ENCODE data around the gene RYR3. TPM values are rescaled to one million over a fixed set of nuclear protein-coding genes. Genes with fewer than 3 reads are reported as not detected.

The RYR3 gene
- total RNA-seq: 0.61 TPM
- long read RNA-seq: 0 reads

DNA sequence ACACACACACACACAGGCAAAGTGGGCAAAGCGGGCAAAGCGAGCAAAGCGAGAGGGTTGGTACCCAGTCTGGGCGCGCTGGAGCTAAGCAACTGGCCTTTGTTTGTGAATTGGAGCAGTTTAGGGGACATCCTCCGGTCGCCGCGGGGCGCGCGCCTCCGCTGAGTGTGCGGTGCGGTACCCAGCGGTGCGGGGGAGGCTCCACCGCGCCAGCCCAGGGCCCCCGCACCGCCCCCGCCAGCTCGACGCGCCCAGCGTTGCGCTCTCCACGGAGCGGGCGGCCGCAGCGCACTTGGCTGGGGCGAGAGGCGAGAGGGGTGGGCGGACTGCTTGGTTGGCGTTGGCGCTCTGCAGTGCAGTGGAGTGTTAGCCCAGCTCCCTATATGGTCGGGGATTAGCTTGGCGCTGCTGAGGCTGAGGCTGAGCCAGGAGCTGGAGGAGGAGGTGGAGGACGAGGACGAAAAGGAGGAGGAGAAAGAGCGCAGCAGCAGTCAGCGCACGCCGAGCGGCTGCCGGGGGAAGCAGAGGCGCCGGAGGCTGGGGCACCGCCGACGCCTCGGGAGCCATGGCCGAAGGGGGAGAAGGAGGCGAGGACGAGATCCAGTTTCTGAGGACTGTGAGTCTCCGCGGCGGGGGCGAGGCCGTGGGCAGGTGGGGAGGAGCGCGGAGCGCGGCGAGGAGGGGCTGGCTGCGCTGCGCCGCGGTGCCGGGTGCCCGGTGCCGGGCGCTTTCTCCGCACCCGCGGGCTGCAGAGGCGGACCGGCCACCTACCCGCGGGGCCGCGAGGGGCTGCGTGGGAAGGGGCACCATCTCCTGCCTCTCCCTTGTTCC lies at the start of gene RYR3:
Gene RYR3, plus strand, starts transcription at position 487 of the 831 bp plus-strand sequence. Its CDS starts 79 bp downstream, at position 566.
- H3K27me3 ChIP-seq: peaks cover 22% of the 10 kb centered on the region
- H3K9me3 ChIP-seq: no peaks in the 10 kb centered on the region
- no peak for DNase-seq
- no peaks in the 10 kb centered on the region for H3K36me3 ChIP-seq
- no peak within 1 kb of the TSS for H3K27ac ChIP-seq
- TF ChIP-seq CTCF (IDR thresholded peaks at IDR 0.05): no peak
- H3K4me1 ChIP-seq: no peaks in the 10 kb centered on the region
- intact Hi-C loops (cut with DNase I): no loop called here
- peak; percentile 16 for ATAC-seq
- H3K4me3 ChIP-seq: peak within 1 kb of the TSS; percentile 25

GRCh38 chr15:33262306-33262705 lies 48.5 kb upstream of the RYR3 start:
- no peak overlapping the region for H3K4me3 ChIP-seq
- TF ChIP-seq CTCF (IDR thresholded peaks at IDR 0.05): no peak
- H3K9me3 ChIP-seq: no peaks in the 10 kb centered on the region
- intact Hi-C loops (cut with DNase I): no loop called here
- H3K27ac ChIP-seq: no peak overlapping the region
- H3K36me3 ChIP-seq: no peaks in the 10 kb centered on the region
- H3K27me3 ChIP-seq: no peaks in the 10 kb centered on the region
- no peaks in the 10 kb centered on the region for H3K4me1 ChIP-seq
- DNase-seq (no peak), ATAC-seq (no peak)

GRCh38 chr15:33277689-33278088 lies 33.1 kb upstream of the RYR3 start:
- ATAC-seq (no peak), DNase-seq (no peak)
- intact Hi-C loops (cut with DNase I): no loop called here

GRCh38 chr15:33278816-33279612 lies 31.8 kb upstream of the RYR3 start:
- no peak overlapping the region for H3K27ac ChIP-seq
- no peak for TF ChIP-seq CTCF (IDR thresholded peaks at IDR 0.05)
- H3K9me3 ChIP-seq: no peaks in the 10 kb centered on the region
- H3K4me3 ChIP-seq: no peak overlapping the region
- ATAC-seq: peak; percentile 40
- intact Hi-C loops (cut with DNase I): no loop called here
- no peaks in the 10 kb centered on the region for H3K36me3 ChIP-seq
- no peaks in the 10 kb centered on the region for H3K27me3 ChIP-seq
- H3K4me1 ChIP-seq: no peaks in the 10 kb centered on the region
- DNase-seq: no peak

More at GRCh38 chr15:33277689-33278088, 33.1 kb upstream of the RYR3 start:
- Histone ChIP-seq H3K27ac (no peak overlapping the region), H3K4me1 (no peaks in the 10 kb centered on the region), H3K27me3 (no peaks in the 10 kb centered on the region), H3K4me3 (no peak overlapping the region), H3K9me3 (no peaks in the 10 kb centered on the region), H3K36me3 (no peaks in the 10 kb centered on the region)
- no peak for TF ChIP-seq CTCF (IDR thresholded peaks at IDR 0.05)

DNA sequence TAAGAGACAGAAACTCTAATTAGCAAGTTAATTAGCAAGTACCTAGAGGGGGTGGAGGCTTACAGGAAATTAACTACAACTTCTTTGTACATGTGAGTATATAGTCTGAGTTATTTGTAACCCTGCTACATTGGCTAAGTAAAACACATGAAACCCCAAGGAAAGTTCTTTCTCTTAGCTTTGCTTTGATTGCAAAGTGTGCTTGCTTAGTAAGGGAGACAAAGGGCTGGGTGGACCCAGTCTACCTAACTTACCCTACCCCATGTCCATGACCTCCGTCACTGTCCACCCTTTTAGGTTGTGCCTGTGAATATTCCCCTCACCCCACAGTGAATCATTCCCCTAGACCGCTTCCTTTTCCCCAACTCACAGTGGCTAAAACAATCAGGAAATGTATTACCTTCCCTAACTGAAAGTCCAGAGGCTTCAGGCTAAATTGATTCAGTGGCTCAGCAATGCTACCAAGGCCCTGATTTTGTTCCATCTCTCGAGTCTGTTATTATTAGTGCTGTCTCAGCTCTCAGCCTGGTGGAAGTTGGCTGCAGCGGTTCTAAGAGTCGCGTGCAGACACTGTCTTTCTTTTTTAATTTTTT lies 31.1 kb upstream of the RYR3 start:
- Histone ChIP-seq H3K4me3 (no peak overlapping the region), H3K4me1 (no peaks in the 10 kb centered on the region), H3K9me3 (no peaks in the 10 kb centered on the region), H3K27ac (no peak overlapping the region), H3K36me3 (no peaks in the 10 kb centered on the region), H3K27me3 (no peaks in the 10 kb centered on the region)
- no peak for TF ChIP-seq CTCF (IDR thresholded peaks at IDR 0.05)
- intact Hi-C loops (cut with DNase I): no loop called here
- no peak for ATAC-seq
- no peak for DNase-seq

All from upper lobe of right lung (tissue), 1 donor.